Endometrium (tissue), 2 donors: ENCODE measurements around the gene RGPD3.
A peak's percentile ranks its signal among the peaks of the same experiment; 100 is the strongest.
"Not testable (repeated sequence)": the region's sequence is repeated elsewhere in the genome, so short reads cannot be mapped to it uniquely, and the experiment has no call there.

ENCODE experiments used
- FAIRE-seq: peaks from 2 replicates; lab custom pipeline; 2012; peaks lifted over from hg19 to GRCh38; lab: Jason Lieb, UNC
- donor health status: control.
- donor health status: control.

Gene RGPD3

DNA sequence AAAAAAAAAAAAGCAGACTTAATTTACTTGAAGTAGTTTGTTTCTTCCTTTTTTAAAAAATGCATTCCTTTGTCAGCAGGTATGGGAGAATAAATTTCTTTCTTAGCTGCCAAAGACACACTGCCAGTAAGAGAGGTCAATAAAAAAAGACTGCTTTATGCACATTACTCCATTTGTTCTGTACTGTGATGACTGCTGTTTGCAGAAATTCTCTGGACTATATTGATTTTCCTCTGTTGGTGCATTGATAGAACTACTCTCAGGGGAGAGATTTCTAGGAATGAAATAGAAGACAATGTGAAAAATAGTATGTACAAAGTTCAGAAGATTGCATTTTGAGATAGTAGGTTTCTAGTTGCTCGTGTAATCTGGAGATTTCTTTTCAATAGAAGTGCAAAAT, 11.3 kb upstream of the RGPD3 start:
- not testable (repeated sequence) for FAIRE-seq

DNA sequence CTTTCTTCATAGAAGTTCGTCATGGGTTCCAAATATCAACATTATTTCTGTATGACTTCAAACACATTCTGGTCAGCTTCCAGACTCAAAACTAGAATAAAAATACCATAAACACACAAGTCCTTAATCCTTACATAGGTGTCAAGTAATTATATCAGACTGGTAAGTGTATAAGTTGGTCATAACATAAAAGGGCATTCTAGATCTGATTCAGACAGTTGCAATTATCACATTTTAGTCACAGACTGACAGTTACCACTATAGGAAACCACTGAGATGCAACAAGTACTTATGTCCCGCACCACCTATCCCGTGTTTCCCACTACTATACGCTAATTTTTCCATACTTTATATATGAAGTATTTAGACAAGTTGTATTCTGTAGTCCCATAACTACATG, 9.4 kb upstream of the RGPD3 start:
- not testable (repeated sequence) for FAIRE-seq

DNA sequence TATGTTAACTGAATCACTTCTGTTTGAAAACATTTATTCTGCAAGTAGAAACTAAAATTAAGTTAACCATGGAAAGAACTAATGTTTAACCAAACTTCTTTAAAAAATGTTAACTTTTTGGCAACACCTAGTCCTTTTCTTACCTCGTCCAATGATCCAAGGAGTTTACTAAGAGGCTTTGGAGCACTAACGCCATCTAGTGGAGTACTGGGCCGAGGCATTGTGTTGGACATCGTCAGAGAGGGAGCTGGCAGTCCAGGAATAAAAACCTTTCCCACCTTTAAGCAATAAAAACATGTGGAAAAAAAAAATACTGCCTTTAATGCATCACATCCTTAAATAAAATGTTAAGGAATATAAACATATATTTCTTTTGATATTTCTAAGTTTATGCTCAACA, 2.4 kb upstream of the RGPD3 start:
- FAIRE-seq, result peak; percentile 80

DNA sequence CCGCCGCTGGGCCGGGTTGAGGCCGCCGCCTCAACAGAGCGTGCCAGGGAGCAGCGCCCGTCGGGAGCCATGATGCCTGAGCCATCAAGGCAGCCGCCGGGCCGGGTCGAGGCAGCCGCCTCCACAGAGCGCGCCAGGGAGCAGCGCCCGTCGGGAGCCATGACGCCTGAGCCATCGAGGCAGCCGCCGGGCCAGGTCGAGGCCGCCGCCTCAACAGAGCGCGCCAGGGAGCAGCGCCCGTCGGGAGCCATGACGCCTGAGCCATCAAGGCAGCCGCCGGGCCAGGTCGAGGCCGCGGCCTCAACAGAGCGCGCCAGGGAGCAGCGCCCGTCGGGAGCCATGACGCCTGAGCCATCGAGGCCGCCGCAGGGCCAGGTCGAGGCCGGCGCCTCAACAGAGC, 697 bp downstream of the RGPD3 start:
- not testable (repeated sequence) for FAIRE-seq

DNA sequence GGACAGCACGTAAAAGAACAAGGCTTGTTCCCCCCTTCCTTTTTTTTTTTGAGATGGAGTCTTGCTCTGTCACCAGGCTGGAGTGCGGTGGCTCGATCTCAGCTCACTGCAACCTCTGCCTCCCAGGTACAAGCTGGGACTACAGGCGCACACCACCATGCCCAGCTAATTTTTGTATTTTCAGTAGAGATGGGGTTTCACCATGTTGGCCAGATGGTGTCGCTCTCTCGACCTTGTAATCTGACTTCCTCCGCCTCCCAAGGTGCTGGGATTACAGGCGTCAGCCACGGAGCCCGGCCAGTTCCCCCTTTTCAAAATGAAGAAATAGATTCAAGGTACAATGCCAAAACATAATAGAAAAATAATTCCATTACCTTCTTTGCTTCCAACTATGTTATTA, 6.3 kb downstream of the RGPD3 start:
- not testable (repeated sequence) for FAIRE-seq

DNA sequence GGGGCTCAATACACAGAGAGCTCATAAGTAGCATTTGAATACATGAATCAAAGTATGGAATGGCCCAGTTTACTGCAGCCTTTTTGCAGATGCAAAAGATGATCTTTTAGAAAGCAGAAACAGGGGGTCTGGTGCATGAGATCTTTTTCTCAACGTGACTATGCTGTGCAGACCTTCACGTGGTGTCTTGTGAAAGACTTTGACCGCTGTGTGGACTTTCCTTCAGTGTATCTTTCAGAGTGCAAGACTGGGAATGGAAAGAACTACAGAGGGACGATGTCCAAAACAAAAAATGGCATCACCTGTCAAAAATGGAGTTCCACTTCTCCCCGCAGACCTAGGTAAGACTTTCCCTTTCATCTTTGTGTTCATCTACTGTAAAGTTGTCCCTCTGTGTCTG, 77.5 kb downstream of the RGPD3 start:
- not testable (repeated sequence) for FAIRE-seq

DNA sequence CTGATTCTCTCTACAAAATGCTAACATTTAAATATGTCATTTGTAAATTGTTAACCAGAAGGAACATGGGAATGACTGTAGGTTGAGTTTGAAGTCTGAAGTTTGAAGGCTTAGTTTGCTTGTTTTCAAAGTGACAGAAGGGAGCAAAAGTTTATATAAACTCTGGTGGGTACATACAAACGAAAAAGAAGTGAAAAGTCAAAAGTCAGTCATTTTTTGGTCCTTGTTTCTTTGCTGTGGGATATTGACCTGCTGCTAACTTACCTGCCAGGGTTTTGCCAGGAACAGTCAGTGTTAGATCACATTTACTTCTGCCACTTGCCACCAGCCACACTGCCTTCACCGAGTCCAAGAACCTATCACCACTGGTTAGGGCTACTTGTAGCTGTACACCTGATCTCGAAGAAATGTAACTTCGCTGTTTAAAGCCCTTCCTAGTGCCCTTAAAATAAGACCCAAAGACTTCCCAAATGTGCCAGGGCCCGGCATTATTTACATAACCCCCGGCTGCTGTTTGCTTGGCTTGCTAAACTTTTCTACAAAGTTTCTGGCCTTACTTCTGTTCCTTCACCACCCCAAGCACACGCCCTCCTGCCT, 79.3 kb downstream of the RGPD3 start:
- not testable (repeated sequence) for FAIRE-seq

DNA sequence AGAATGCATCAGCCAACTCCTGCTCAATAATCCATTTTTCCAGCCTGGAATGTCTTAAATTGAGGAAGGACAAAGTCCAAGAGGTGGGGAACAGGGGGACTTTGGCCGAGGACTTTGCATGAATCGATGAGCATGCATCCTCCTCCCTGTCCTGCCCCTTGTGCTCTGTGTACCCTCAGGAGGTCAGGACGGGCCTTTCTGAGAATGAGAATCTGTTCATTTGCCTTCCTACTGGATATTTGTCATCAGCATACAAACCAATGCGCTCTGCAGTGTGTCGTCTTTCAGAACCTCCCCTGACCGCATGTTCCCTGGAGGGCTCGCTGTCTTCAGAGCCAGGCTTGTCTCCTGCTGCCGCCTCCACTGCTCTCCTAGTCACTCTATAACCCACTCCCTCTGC, 83.7 kb downstream of the RGPD3 start:
- FAIRE-seq, result not testable (repeated sequence)

DNA sequence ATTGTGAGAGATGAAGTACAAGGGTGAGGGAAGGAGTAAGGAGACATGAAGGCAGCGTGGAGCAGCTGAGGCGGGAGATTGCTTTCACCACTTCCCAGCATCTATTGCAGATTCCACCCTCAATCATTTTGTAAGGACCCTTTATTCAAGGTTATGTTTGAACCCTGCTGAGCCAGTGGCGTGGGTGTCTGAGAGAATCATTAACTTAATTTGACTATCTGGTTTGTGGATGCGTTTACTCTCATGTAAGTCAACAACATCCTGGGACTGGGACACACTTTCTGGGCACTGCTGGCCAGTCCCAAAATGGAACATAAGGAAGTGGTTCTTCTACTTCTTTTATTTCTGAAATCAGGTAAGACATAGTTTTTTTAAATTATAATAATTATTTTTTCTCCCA, 86.3 kb downstream of the RGPD3 start:
- not testable (repeated sequence) for FAIRE-seq

DNA sequence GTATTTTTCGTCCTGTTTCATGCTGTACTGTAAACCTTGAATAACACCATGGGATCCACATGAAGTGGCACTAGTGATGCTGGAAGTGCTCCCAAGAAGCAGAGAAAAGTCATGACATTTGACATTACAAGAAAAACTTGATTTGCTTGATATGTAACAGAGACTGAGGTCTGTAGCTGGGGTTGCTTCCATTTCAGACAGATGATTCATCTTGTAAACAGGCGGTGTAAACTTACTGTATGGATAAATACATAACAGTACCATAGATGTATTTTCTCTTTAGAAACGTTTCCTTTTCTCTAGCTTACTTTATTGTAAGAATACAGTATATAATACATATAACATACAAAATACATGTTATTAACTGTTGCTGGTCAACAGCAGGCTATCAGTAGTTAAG, 88.6 kb downstream of the RGPD3 start:
- FAIRE-seq, result not testable (repeated sequence)

DNA sequence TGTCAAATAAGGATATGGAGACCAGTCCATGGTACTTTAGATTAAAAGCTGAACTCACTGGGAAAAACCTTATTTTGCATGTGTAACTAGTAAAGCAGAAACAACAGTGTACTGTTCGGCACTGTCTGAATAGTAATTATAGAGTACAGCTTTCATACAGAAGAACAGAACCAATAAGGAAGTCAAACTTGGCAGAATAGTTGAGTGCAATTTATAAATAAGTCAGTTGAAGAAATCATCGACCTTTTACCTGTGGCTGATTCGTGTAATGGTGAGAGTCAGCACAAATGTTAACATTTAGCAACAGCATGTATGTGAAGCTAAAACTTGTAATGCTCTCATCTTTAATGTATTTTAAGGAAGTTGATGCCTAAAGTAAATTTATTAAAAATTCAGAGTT, 99.0 kb downstream of the RGPD3 start:
- not testable (repeated sequence) for FAIRE-seq

DNA sequence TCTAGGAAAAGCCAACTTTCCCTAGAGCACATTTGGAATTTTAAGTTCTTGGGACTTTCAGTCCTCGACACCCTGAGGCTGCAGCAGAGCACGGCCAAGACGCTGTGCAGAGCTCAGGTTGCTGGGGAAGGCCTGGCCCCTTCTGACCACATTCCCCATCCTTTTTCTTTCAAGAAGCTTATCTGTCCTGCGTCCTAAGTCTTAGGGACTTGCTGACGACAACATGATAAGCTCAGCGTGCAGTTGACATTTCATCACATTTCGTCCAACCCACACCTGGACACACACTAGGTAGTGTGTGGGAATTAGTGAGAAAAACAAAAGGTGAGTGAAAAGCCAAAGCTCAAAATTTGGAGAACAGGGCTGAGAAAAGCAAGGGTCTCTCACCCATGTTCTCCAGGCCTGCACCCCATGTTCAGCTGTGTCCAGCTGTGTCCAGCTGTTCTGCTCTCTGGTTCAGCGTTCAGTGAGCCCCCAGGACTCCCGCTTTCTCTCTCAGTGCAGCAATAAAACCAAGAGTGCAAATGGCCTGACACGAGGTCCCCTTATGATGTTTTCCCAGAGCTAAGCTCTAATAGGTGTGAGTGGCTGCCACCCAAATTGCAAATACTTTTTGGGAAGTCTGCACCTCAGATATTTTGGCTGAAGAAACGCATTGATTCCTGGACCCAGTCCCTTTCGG, 101.9 kb downstream of the RGPD3 start:
- FAIRE-seq, result no peak

DNA sequence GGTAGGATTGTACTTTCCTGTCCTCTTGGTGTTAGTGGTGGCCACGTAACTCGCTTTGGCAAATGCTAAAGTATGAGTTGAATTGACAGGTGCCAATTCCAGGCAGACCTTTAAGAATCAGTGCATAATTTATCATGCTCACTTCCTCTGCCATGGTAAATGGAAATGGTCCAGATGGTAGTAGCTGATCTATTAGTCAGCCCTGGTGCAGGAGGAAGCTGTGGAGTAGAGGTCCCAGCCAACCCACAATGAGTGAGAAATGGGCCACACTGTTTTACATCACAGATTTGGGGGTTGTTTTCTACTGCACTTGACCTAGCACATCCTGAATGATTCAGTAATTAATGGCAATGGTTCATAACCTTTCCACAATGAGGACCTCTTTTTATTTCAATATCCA, 104.4 kb downstream of the RGPD3 start:
- FAIRE-seq, result no peak

DNA sequence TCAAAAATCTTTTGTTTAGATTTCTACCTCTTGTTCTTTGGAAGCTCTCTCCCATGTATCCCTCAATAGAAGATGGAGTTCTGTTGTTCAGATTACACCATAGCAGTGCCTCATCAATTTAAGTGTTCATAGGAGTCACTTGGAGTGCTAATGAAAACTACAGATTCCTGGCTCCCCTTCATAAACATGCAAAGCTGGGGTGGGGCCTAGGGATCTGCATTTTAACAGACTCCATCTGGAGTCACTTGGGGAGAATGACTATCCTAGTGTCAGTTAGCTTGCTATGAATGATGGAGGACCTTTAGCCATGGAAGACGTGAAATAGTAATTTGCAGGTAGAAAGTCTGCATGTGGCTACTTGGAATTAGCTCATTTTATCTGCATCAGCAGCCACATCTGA, 105.4 kb downstream of the RGPD3 start:
- FAIRE-seq, result no peak

DNA sequence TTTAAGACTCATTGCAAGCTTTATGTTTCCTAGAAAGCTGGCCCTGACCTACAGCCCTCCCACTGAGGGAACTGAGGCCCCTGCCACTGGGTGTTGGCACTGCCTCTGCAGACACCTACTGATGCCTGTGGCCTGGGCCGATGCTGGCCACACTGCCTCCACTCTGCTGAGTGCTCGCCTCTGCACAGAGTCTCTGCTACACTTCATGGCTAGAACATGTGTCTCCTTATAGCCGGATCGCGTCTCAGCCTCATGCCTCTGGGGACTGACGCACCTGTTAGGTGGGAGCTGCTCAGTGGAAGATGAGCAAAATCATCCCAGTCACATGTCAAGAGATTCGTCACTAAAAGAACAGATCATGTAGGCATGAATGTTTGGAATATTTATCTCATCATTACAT, 108.7 kb downstream of the RGPD3 start:
- FAIRE-seq, result no peak

DNA sequence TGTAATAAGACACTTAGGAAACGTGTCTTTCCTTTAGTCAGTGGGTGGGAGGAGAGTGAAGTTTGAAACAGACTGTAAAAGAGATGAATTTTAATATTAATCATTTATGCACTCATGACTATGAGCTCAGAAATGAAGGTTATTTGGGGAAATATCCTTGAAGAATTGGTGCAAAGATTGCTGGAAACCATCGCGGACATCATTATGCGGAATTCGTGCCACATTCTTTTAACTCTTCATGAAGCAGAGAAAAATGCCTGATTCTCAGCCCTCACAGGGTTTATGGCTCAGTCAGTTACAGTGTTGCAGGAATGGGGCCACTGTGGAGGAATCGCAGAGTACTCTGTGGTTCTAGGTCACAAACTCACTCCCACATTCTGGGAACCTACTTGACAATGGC, 109.7 kb downstream of the RGPD3 start:
- no peak for FAIRE-seq

DNA sequence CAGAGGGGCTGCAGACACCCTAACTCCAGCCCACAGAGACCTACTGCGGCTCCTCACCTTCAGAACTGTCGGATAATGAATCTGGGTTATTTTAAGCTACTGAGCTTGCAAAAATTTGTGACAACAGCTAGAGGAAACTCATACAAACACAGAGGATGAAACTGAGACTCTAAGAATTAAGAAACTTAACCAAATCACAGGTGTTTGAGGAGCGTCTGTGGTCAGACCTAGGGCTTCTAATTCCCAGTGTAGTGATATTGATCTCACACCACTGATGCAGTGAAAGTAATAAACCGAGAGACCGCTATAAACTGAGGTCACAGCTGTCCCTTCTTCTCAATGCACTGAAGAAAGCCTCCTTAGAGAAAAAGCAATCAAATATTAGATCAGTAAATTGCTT, 110.1 kb downstream of the RGPD3 start:
- FAIRE-seq, result no peak

DNA sequence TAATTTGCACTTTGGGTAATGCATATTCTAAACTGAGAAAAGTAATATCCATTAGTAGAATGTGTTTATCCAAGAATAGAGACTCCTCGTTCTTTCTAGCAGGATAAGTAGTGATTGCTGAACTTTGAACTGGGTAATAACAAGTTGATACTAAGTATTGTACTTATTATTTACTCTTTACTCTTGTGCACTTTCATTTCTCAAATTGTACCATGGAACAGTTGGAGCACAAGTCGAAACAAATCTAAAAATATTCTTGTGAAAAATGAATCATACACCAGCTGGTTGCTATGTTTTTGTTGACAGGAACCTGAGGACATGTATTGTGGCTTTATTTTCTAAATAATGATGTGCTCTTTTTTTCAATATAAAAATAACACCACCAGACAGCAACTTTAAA, 111.9 kb downstream of the RGPD3 start:
- FAIRE-seq, result no peak

DNA sequence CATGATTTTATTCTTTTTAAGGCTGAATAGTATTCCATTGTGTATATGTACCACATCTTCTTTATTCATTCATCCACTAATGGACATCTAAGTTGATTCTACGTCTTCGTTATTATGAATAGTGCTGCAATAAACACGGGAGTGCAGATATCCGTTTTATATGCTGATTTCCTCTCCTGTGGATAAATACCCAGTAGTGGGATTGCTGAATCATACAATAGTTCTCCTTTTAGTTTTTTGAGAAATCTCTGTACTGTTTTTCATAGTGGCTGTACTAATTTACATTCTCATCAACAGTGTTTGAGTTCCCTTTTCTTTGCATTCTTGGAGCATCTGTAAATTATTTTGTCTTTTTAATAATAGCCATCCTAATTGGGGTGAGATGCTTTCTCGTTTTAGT, 114.5 kb downstream of the RGPD3 start:
- no peak for FAIRE-seq

DNA sequence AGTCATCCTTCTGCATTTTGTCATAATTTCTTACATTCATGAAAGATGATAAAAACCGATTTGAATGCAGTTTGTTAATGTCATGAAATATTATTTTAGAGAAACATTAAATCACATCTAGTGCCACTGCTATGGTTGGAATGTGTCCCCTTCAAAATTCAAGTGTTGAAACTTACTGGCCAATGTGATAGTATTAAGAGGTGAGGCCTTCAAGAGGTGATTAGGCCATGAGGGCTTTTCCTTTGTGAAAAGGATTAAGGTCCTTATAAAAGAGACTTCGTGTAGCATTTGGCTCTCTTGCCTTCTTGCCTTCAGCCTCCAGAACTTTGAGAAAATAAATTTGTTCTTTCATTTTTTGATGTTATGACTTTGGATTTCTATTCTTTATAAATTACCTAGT, 117.2 kb downstream of the RGPD3 start:
- FAIRE-seq, result no peak

DNA sequence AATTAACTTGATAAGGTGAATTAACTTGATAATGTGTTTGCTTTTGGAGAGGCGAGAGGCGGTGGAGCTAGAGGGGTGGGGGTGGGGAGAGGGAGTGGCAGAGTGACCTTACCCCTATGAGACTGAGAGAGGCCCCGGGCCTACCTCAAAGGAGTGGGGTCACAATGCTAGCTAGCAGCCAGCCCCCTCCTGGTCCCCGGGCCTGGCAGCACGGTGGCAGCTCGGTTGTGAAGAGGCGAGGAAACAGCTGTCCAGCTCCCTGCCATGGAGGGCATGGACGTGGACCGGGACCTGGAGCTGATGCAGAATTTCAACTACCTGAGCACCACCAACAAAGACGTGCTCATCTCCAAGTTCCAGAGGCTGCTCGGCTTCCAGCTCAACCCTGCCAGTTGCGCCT, 123.9 kb downstream of the RGPD3 start:
- FAIRE-seq, result no peak

DNA sequence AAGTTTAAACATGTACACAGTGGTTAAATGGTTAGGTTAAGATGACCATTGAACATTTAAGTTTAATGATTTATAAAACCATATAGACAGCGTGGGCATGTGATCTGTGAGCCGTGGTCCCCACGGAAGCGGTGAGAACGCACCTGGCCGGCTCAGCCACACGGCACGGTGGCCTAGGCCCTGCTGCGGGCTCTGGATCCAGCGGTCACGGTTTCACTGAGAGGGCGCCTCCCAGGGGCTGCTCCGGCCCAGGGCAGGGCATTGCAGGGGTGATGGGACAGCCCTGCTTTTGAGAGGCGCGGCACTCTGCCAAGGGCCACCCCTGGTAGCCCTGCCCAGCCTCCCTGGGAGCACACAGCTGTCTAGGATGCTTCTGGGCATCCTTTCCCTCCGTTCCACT, 124.9 kb downstream of the RGPD3 start:
- no peak for FAIRE-seq

DNA sequence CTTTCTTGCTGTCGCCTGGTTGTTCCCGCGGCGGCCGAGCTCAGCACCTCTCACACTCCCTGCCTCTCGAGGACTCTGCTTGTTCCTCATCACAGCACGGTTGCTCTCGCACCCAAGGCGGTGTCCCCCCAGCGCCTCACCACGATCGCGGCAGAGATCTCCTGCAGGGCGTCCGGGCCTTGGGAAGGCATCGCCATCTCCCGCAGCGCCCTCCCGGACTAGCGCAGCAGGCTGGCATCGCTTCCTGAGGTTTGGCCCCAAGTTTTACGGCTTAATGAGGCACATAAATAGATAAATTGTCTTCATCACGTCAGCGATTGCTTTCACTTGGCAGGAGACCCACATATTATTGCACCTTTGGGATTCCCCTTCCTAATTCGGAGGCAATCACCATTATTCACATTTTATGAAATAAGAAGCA, 125.4 kb downstream of the RGPD3 start:
- no peak for FAIRE-seq

DNA sequence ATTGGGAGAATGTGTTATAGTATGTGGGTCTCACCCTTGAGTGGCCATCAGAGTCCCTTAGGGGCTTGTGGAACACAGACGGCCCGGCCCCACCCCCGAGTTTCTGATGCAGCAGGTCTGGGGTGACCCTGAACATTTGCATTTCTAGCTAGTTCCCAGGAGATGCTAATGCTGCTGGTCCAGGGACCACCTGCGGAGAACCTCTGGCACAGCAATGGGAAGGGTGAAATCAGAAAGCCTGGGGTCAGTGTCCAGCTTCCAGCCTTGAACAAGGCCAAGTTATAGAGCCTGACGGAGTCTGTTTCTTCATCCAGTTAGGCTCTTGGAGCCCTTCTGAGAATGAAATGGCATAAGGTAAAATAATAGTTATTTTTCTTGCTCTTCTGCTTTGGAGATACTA, 126.5 kb downstream of the RGPD3 start:
- no peak for FAIRE-seq
